Right ventricle myocardium superior (tissue), 1 donor: Measurements from ENCODE around the gene DYRK1A. TPM values are rescaled to one million over a fixed set of nuclear protein-coding genes. Genes with fewer than 3 reads are reported as not detected.
A peak's percentile ranks its signal among the peaks of the same experiment; 100 is the strongest.

Source experiments
- ATAC-seq: fragments of 200-7000 bp; cut with Tn5 transposase; one replicate; pipeline ENCODE4 v1.9.1; 2020; ENCODE audit warnings: mild to moderate bottlenecking; ENCODE audit not compliant: poor library complexity
- DNase-seq: peaks from one replicate; pipeline ENCODE4 v3.0.0-alpha.2; 2020
- intact Hi-C: fragments of 100-400 bp; cut with DNase I; formaldehyde crosslinking; loops from one replicate; pipeline ENCODE4 v1.11.2; 2022
- total RNA-seq: library from RNA; stranded (reverse); fragmentation: NEBNext Ultra II Directional; extraction: Animal tissue kit (Norgen Biotek cat#: 25700); gene quantifications from one replicate; pipeline ENCODE4 v1.2.1, GENCODE V29; 2021
- donor health status: DM: no; HTN: yes; CAD: no; lungs with severe emphysema.

The DYRK1A gene
- total RNA-seq, 1 donor from 2014 or later: 62.7 TPM

DNA sequence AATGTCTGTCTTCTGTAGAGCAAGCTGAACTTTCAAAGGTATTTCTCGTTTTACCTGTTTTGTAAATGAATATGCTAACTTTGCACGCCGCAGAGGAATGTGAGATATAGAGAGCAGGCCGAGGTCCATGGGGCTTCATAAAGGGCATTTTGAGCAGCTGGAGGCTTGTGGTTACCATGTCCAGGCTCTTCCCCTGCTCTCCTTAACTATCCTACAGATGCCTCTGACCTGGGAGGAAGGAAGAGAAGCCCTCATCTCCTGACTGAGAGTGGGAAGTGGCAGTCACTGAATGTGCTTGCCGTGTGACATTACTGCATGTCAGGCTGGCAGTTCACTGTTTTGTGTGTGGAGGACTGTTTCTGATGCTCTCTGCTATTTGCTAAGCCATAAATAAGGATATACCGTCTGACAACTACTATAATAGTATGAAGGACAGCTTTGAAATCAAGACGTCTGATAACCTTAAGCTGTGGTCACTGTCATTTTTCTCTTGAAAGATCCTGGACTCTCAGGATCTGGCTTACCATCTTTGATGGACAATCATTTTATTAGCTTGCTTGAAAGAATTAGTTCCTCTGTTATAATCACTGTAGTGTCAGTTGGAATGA lies 92.2 kb downstream of the DYRK1A start:
- no peak for ATAC-seq
- no peak for DNase-seq
- intact Hi-C loops: loop anchor here (10.0 kb wide), 1 partner anchor 194 kb away; the partner anchor contains the start of gene VPS26C

- no peak for ATAC-seq
Measured at GRCh38 chr21:37459575-37459974, 93.0 kb downstream of the DYRK1A start.

DNA sequence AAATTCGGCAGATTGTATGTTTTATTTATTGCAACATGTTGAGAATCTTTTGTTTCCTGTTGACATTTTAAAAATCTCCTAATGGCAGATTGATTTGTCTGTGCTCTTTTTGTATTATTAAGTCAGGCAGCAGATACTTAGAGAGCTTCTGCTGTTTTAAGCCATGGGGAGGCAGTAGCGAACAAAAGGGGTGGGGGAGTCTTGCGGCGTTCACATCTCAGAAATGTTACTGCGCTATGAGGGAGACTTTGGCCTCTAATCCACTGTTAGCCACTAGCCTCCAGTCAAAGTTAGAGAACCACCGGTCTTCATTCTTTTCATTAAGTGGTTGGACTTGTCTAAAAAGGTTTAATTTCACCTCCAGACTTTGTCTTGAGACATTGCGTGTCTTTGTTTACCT lies 93.6 kb downstream of the DYRK1A start:
- intact Hi-C loops: no loop called here
- no peak for ATAC-seq
- no peak for DNase-seq

More at GRCh38 chr21:37459575-37459974, 93.0 kb downstream of the DYRK1A start:
- DNase-seq: no peak
- intact Hi-C loops: loop anchor here (10.0 kb wide), 1 partner anchor 195 kb away; the partner anchor contains the start of gene VPS26C

DNA sequence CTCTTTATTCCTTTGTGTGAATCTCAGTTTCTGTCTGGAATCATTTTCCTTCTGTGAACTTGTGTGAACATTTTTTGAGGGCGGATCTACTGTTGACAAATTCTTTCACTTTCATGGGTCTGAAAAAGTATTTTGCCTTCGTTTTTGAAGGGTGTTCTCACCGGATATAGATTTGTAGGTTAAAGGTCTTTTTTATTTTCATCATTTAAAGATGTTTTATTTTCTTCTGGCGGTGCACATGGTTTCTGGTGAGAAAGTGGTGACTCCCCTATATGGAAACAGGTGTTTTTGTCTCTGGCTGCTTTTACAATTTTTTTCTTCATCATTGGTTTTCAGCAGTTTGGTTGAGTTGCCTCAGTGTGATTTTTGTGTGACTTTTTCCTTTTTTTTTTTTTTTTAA lies 94.9 kb downstream of the DYRK1A start:
- DNase-seq (no peak), ATAC-seq (no peak)
- intact Hi-C loops: no loop called here

DNA sequence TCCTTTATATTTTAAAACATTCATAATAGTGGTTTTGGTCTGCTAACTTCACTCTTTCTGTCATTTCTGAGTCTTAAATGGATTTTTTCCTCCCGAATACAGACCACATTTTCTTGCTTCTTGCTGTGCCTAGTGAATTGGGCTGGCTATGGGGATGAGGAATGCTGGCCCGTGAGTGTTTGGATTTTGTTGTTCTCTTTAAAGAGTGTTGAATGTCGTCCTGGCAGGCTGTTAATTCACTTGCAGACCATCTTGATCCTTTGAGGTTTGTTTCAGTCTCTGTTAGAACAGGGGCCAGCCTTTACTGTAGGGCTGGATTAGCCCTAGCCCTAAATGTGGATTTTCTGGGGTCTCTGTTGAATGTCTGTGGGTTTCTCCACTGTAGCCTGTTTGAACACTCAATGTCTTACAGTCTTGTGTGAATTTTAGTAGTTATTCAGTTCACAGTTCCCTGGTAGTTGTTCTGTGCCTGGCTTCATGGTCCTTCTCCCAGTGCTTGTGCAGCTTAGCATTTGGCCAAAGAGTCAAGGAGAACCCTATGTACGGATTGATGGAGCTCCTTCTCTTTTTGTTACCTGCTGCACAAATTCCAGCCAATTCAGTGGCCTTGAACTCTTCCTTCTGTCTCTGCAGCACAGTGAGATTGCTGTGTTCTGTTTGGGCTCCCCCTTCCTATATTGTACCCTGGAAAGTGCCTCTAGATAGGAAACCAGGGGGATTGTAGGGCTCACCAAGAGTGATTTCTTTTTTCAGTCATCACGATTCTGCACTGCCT lies 95.7 kb downstream of the DYRK1A start:
- intact Hi-C loops: no loop called here
- DNase-seq (no peak), ATAC-seq (no peak)

DNA sequence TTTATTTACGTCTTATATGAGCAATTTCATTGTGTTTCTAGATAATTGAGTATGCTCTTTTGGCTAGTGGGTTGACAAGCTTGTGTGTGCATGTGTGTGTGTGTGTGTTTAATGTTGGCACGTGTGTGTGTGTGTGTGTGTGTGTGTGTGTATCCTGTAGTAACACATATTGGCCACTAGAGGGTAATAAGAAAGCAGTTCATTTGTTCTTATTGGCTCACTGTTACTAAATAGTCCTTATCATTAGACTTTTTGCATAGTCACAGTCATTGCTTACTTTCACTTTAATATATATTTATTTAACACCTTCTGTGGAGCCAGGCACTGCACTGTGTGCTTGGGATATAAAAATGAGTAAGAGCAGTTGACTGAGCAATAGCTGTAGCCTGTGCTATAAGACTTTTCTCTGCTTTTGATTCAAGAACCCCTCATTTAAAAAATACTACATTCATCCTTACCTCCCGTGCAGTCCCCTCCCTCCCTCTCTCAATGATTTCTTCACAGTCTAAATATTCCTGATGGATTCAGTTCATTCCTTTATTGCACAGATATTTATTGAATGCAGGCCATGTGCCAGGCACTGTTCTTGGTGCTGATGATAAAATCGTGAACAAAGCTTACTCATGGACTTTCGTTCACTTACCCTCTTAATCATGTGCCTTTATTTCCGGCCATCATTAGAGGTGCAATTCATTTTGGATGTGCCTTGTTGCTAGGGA lies 96.7 kb downstream of the DYRK1A start:
- intact Hi-C loops: no loop called here
- ATAC-seq (peak; percentile 60), DNase-seq (no peak)

- ATAC-seq: no peak
- DNase-seq: no peak
- intact Hi-C loops: no loop called here
Measured at GRCh38 chr21:37467082-37467481, 100.5 kb downstream of the DYRK1A start.

DNA sequence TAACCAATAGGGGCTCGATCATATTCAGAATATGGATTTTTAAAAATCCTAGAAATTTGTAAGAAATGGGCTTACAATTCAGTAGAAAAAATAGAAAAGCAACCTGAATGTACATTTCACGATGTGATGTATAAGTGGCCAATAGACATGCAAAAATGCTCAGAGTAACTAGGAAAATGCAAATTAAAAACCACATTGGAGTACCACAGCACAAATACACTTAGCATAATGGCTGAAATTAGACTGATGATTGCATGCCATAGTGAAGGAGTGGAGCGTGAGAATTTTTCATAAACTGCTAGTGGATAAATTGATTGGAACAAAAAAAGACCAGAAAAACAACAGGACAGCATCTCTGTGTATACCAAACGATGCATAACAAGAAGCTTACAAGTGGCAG lies 102.3 kb downstream of the DYRK1A start:
- no peak for DNase-seq
- intact Hi-C loops: no loop called here
- no peak for ATAC-seq

DNA sequence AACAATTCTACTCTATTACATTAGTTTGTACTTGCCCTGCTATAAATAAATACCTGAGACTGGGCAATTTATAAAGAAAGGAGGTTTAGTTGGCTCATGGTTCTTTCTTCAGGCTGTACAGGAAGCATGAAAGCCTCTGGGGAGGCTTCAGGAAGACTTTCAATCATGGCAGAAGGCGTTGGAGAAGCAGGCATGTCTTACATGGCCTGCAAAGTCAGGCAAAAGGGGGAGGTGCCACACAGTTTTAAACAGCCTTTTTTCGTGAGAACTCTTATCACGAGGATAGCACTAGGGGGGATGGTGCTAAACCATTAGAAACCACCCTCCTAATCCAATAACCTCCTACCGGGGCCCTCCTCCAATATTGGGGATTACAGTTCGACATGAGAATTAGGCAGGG lies 102.9 kb downstream of the DYRK1A start:
- intact Hi-C loops: no loop called here
- DNase-seq (no peak), ATAC-seq (no peak)

GRCh38 chr21:37472581-37472980 lies 106.0 kb downstream of the DYRK1A start:
- intact Hi-C loops: no loop called here
- ATAC-seq: no peak
- no peak for DNase-seq

DNA sequence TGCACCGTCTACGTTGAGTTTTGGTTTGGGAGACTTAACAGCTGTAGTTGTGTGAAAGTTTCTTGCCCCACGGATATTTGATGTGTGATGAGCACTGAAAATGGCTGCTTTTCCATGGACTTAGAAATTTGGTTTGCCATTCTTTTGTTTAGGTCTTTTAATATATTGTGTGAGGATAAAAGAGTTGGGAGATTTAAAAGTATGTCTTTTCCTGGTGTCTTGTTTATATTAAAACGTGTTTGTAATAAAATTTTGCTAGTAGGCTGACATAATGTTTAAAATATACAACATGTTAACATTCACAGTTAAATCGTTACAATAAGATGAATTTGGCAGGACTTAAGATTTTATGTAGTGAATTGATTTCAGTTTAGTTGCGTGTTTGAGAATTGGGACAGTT lies 106.9 kb downstream of the DYRK1A start:
- DNase-seq: no peak
- no peak for ATAC-seq
- intact Hi-C loops: no loop called here

GRCh38 chr21:37474342-37474741 lies 107.8 kb downstream of the DYRK1A start:
- intact Hi-C loops: no loop called here
- ATAC-seq (no peak), DNase-seq (no peak)

- ATAC-seq (peak; percentile 31), DNase-seq (no peak)
- intact Hi-C loops: no loop called here
Measured at GRCh38 chr21:37475186-37475868, 108.8 kb downstream of the DYRK1A start.

DNA sequence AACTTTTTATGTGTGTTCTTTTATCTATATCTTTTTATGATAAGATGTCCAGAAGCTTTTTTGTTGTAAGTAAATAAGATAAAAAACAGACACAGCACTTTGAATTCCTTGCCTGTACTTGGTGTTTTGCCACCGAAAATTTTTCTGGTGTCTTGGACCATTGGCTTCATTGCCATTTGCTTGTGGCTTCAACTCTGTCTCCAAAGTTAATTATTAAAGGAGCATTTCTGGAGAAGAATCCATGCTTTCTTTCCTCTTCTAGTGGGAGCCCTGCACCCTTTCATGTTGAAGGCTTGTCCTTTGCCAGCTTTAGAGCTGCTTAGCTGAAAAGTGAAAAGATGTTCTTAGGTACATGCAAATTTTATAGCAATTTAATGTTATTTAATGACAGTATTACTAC lies 112.2 kb downstream of the DYRK1A start:
- DNase-seq (no peak), ATAC-seq (no peak)
- intact Hi-C loops: no loop called here

- DNase-seq: no peak
- no peak for ATAC-seq
- intact Hi-C loops: no loop called here
Measured at GRCh38 chr21:37483776-37484175, 117.2 kb downstream of the DYRK1A start.

- intact Hi-C loops: no loop called here
- no peak for DNase-seq
- peak; percentile 73 for ATAC-seq
Measured at GRCh38 chr21:37484535-37485474, 118.2 kb downstream of the DYRK1A start.

DNA sequence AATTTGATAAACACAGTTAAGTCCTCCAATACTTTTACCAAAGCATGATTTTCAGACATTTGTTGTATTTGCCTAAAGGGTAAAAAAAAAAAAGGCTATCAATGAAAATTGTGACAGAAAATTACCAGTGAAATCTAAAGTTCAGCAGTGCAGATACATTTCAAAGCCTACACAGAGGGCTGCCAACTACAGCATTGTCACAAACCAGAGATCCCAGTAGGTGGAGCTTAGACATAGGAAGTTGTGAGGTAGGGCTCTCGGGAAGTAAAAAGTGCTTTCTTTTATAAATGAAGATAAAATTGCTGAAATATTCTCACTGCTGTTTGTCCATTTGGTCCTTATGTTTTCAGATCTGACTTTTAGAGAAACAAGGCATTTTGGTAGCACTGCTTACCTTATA lies 123.0 kb downstream of the DYRK1A start:
- ATAC-seq: peak; percentile 63
- intact Hi-C loops: no loop called here
- no peak for DNase-seq

GRCh38 chr21:37490084-37490483 lies 123.5 kb downstream of the DYRK1A start:
- ATAC-seq (no peak), DNase-seq (no peak)
- intact Hi-C loops: no loop called here
